Dendritic cell treated with granulocyte-macrophage colony-stimulating factor and Interleukin-4, amounts not matched to agents 40 ng/mL and 50 ng/mL, for 4 days (primary cell): ENCODE data around the gene RASSF3.
"Not testable (repeated sequence)": the region's sequence is repeated elsewhere in the genome, so short reads cannot be mapped to it uniquely, and the experiment has no call there.

Source experiments
- H3K27ac Mint-ChIP-seq: one replicate; pipeline ENCODE4 v1.8.0; 2022; ENCODE audit warnings: mild to moderate bottlenecking, mixed read lengths
- H3K27me3 Mint-ChIP-seq: one replicate; pipeline ENCODE4 v1.8.0; 2022; ENCODE audit warnings: mild to moderate bottlenecking, mixed read lengths
- H3K36me3 Mint-ChIP-seq: one replicate; pipeline ENCODE4 v1.8.0; 2022; ENCODE audit warnings: low read depth, mixed read lengths
- H3K4me1 Mint-ChIP-seq: one replicate; pipeline ENCODE4 v1.8.0; 2022; ENCODE audit warnings: low read depth, mixed read lengths
- H3K4me3 Mint-ChIP-seq: one replicate; pipeline ENCODE4 v1.8.0; 2022; ENCODE audit warnings: mild to moderate bottlenecking, moderate library complexity, mixed read lengths
- H3K9me3 Mint-ChIP-seq: one replicate; pipeline ENCODE4 v1.8.0; 2022; ENCODE audit warnings: mixed read lengths
- intact Hi-C: fragments of 100-400 bp; cut with micrococcal nuclease; formaldehyde crosslinking; loops from one replicate; pipeline ENCODE4 v1.15.0; 2022

RASSF3 gene

GRCh38 chr12:64582114-64582513, 28.2 kb upstream of the RASSF3 start:
- Mint-ChIP-seq H3K27ac (no peak overlapping the region), H3K4me1 (peaks cover 25% of the 10 kb centered on the region), H3K9me3 (no peaks in the 10 kb centered on the region), H3K36me3 (no peaks in the 10 kb centered on the region), H3K27me3 (no peaks in the 10 kb centered on the region), H3K4me3 (no peak overlapping the region)
- intact Hi-C loops: no loop called here

- intact Hi-C loops: no loop called here
- Mint-ChIP-seq H3K9me3 (no peaks in the 10 kb centered on the region), H3K4me3 (no peak overlapping the region), H3K36me3 (no peaks in the 10 kb centered on the region), H3K27me3 (no peaks in the 10 kb centered on the region), H3K4me1 (peaks cover 25% of the 10 kb centered on the region), H3K27ac (peak overlapping the region; percentile 86)
Observed at GRCh38 chr12:64582862-64583261, 27.4 kb upstream of the RASSF3 start.

- H3K27ac Mint-ChIP-seq: peak overlapping the region; percentile 86
- H3K27me3 Mint-ChIP-seq, H3K9me3 Mint-ChIP-seq, H3K36me3 Mint-ChIP-seq, intact Hi-C loops: not testable (repeated sequence)
- H3K4me3 Mint-ChIP-seq: peak overlapping the region; percentile 39
- H3K4me1 Mint-ChIP-seq: peaks cover 25% of the 10 kb centered on the region
Observed at GRCh38 chr12:64583395-64583770, 26.9 kb upstream of the RASSF3 start.

- Mint-ChIP-seq H3K27me3 (no peaks in the 10 kb centered on the region), H3K36me3 (no peaks in the 10 kb centered on the region), H3K27ac (peak overlapping the region; percentile 86), H3K4me3 (peak overlapping the region; percentile 39), H3K9me3 (no peaks in the 10 kb centered on the region), H3K4me1 (peaks cover 25% of the 10 kb centered on the region)
- intact Hi-C loops: no loop called here
Observed at GRCh38 chr12:64583771-64584421, 26.4 kb upstream of the RASSF3 start.

- intact Hi-C loops: no loop called here
- H3K27me3 Mint-ChIP-seq: no peaks in the 10 kb centered on the region
- no peaks in the 10 kb centered on the region for H3K9me3 Mint-ChIP-seq
- H3K4me3 Mint-ChIP-seq: peak overlapping the region; percentile 14
- H3K27ac Mint-ChIP-seq: peak overlapping the region; percentile 86
- peaks cover 25% of the 10 kb centered on the region for H3K4me1 Mint-ChIP-seq
- H3K36me3 Mint-ChIP-seq: no peaks in the 10 kb centered on the region
Observed at GRCh38 chr12:64585104-64585503, 25.2 kb upstream of the RASSF3 start.

- Mint-ChIP-seq H3K4me3 (no peak overlapping the region), H3K27me3 (no peaks in the 10 kb centered on the region), H3K9me3 (no peaks in the 10 kb centered on the region), H3K36me3 (no peaks in the 10 kb centered on the region), H3K27ac (no peak overlapping the region), H3K4me1 (peaks cover 25% of the 10 kb centered on the region)
- intact Hi-C loops: no loop called here
Observed at GRCh38 chr12:64587447-64587846, 22.8 kb upstream of the RASSF3 start.

- H3K4me3 Mint-ChIP-seq: no peak overlapping the region
Observed at GRCh38 chr12:64590183-64590582, 20.1 kb upstream of the RASSF3 start.

GRCh38 chr12:64595863-64596793, 14.2 kb upstream of the RASSF3 start:
- Mint-ChIP-seq H3K4me3 (no peak overlapping the region), H3K9me3 (no peaks in the 10 kb centered on the region), H3K27me3 (no peaks in the 10 kb centered on the region), H3K36me3 (no peaks in the 10 kb centered on the region), H3K4me1 (peaks cover 48% of the 10 kb centered on the region), H3K27ac (peak overlapping the region; percentile 77)
- intact Hi-C loops: loop anchor here (5.0 kb wide), 1 partner anchor 39 kb away; no protein-coding TSS in a partner anchor

More at GRCh38 chr12:64590183-64590582, 20.1 kb upstream of the RASSF3 start:
- intact Hi-C loops: no loop called here
- Mint-ChIP-seq H3K27me3 (no peaks in the 10 kb centered on the region), H3K36me3 (no peaks in the 10 kb centered on the region), H3K27ac (no peak overlapping the region), H3K4me1 (peaks cover 16% of the 10 kb centered on the region), H3K9me3 (no peaks in the 10 kb centered on the region)

- no peaks in the 10 kb centered on the region for H3K9me3 Mint-ChIP-seq
- H3K36me3 Mint-ChIP-seq: no peaks in the 10 kb centered on the region
- peak overlapping the region; percentile 52 for H3K27ac Mint-ChIP-seq
- H3K27me3 Mint-ChIP-seq: no peaks in the 10 kb centered on the region
- H3K4me1 Mint-ChIP-seq: peaks cover 43% of the 10 kb centered on the region
- intact Hi-C loops: loop anchor here (5.0 kb wide), 1 partner anchor 42 kb away; no protein-coding TSS in a partner anchor
- H3K4me3 Mint-ChIP-seq: no peak overlapping the region
Observed at GRCh38 chr12:64598831-64599230, 11.5 kb upstream of the RASSF3 start.

GRCh38 chr12:64600164-64600561, 10.1 kb upstream of the RASSF3 start:
- H3K4me1 Mint-ChIP-seq: peaks cover 37% of the 10 kb centered on the region
- H3K27me3 Mint-ChIP-seq: no peaks in the 10 kb centered on the region
- intact Hi-C loops: no loop called here
- H3K27ac Mint-ChIP-seq: peak overlapping the region; percentile 30
- no peaks in the 10 kb centered on the region for H3K36me3 Mint-ChIP-seq
- H3K9me3 Mint-ChIP-seq: no peaks in the 10 kb centered on the region
- no peak overlapping the region for H3K4me3 Mint-ChIP-seq

GRCh38 chr12:64603183-64603841, 7.0 kb upstream of the RASSF3 start:
- no peaks in the 10 kb centered on the region for H3K9me3 Mint-ChIP-seq
- H3K4me3 Mint-ChIP-seq: no peak overlapping the region
- no peaks in the 10 kb centered on the region for H3K36me3 Mint-ChIP-seq
- H3K27me3 Mint-ChIP-seq: no peaks in the 10 kb centered on the region
- H3K27ac Mint-ChIP-seq: no peak overlapping the region
- intact Hi-C loops: no loop called here
- H3K4me1 Mint-ChIP-seq: peaks cover 11% of the 10 kb centered on the region

GRCh38 chr12:64608901-64609535, 1.3 kb upstream of the RASSF3 start:
- Mint-ChIP-seq H3K9me3 (no peaks in the 10 kb centered on the region), H3K36me3 (peaks cover 39% of the 10 kb centered on the region), H3K4me1 (peaks cover 27% of the 10 kb centered on the region), H3K27me3 (no peaks in the 10 kb centered on the region), H3K27ac (peak overlapping the region; percentile 95), H3K4me3 (peak overlapping the region; percentile 96)
- intact Hi-C loops: no loop called here

GRCh38 chr12:64609536-64610078, 688 bp upstream of the RASSF3 start:
- intact Hi-C loops: loop anchor here (2.0 to 5.0 kb wide), 3 partner anchors 15 to 148 kb away; partner anchors contain the start of gene GNS
- Mint-ChIP-seq H3K4me3 (peak overlapping the region; percentile 96), H3K4me1 (peaks cover 32% of the 10 kb centered on the region), H3K27ac (peak overlapping the region; percentile 95), H3K27me3 (no peaks in the 10 kb centered on the region), H3K36me3 (peaks cover 45% of the 10 kb centered on the region), H3K9me3 (no peaks in the 10 kb centered on the region)
